Measurements from ENCODE around the gene AP1S1. TPM values are rescaled to one million over a fixed set of nuclear protein-coding genes. Genes with fewer than 3 reads are reported as not detected.

The AP1S1 gene
- total and polyA plus RNA-seq, 9 of the 15 experiments (the other 6 are each of a cell fraction or from before 2014, with no cell fraction given), result 4.4 to 149 (median 89.4) TPM

GRCh38 chr7:101138213-101138870, 15.9 kb upstream of the AP1S1 start (continued):
- TF ChIP-seq, protein P1, sequence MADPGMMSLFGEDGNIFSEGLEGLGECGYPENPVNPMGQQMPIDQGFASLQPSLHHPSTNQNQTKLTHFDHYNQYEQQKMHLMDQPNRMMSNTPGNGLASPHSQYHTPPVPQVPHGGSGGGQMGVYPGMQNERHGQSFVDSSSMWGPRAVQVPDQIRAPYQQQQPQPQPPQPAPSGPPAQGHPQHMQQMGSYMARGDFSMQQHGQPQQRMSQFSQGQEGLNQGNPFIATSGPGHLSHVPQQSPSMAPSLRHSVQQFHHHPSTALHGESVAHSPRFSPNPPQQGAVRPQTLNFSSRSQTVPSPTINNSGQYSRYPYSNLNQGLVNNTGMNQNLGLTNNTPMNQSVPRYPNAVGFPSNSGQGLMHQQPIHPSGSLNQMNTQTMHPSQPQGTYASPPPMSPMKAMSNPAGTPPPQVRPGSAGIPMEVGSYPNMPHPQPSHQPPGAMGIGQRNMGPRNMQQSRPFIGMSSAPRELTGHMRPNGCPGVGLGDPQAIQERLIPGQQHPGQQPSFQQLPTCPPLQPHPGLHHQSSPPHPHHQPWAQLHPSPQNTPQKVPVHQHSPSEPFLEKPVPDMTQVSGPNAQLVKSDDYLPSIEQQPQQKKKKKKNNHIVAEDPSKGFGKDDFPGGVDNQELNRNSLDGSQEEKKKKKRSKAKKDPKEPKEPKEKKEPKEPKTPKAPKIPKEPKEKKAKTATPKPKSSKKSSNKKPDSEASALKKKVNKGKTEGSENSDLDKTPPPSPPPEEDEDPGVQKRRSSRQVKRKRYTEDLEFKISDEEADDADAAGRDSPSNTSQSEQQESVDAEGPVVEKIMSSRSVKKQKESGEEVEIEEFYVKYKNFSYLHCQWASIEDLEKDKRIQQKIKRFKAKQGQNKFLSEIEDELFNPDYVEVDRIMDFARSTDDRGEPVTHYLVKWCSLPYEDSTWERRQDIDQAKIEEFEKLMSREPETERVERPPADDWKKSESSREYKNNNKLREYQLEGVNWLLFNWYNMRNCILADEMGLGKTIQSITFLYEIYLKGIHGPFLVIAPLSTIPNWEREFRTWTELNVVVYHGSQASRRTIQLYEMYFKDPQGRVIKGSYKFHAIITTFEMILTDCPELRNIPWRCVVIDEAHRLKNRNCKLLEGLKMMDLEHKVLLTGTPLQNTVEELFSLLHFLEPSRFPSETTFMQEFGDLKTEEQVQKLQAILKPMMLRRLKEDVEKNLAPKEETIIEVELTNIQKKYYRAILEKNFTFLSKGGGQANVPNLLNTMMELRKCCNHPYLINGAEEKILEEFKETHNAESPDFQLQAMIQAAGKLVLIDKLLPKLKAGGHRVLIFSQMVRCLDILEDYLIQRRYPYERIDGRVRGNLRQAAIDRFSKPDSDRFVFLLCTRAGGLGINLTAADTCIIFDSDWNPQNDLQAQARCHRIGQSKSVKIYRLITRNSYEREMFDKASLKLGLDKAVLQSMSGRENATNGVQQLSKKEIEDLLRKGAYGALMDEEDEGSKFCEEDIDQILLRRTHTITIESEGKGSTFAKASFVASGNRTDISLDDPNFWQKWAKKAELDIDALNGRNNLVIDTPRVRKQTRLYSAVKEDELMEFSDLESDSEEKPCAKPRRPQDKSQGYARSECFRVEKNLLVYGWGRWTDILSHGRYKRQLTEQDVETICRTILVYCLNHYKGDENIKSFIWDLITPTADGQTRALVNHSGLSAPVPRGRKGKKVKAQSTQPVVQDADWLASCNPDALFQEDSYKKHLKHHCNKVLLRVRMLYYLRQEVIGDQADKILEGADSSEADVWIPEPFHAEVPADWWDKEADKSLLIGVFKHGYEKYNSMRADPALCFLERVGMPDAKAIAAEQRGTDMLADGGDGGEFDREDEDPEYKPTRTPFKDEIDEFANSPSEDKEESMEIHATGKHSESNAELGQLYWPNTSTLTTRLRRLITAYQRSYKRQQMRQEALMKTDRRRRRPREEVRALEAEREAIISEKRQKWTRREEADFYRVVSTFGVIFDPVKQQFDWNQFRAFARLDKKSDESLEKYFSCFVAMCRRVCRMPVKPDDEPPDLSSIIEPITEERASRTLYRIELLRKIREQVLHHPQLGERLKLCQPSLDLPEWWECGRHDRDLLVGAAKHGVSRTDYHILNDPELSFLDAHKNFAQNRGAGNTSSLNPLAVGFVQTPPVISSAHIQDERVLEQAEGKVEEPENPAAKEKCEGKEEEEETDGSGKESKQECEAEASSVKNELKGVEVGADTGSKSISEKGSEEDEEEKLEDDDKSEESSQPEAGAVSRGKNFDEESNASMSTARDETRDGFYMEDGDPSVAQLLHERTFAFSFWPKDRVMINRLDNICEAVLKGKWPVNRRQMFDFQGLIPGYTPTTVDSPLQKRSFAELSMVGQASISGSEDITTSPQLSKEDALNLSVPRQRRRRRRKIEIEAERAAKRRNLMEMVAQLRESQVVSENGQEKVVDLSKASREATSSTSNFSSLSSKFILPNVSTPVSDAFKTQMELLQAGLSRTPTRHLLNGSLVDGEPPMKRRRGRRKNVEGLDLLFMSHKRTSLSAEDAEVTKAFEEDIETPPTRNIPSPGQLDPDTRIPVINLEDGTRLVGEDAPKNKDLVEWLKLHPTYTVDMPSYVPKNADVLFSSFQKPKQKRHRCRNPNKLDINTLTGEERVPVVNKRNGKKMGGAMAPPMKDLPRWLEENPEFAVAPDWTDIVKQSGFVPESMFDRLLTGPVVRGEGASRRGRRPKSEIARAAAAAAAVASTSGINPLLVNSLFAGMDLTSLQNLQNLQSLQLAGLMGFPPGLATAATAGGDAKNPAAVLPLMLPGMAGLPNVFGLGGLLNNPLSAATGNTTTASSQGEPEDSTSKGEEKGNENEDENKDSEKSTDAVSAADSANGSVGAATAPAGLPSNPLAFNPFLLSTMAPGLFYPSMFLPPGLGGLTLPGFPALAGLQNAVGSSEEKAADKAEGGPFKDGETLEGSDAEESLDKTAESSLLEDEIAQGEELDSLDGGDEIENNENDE (IDR thresholded peaks at IDR 0.05; ENCODE audit: low read depth, low read length), result no peak
- TF ChIP-seq RFX1 (IDR thresholded peaks at IDR 0.05), result no peak
- 0 out of 2 replicates have a peak, but pooled peaks have one; percentile 29 for TF ChIP-seq ZKSCAN1 (IDR thresholded peaks at IDR 0.05; ENCODE audit: low read depth, low read length)
- no peak for TF ChIP-seq CCNT2 (IDR thresholded peaks at IDR 0.05; ENCODE audit: borderline replicate concordance, extremely low read depth, insufficient read length, low read depth, low read length)
- no peak for TF ChIP-seq ZNF518B (CRISPR knock-in tag; IDR thresholded peaks at IDR 0.05)
- no peak for TF ChIP-seq ZNF121 (CRISPR knock-in tag; conservative IDR thresholded peaks at IDR 0.05)
- no peak for TF ChIP-seq MECOM (CRISPR knock-in tag; IDR thresholded peaks at IDR 0.05)
- TF ChIP-seq, protein P2, sequence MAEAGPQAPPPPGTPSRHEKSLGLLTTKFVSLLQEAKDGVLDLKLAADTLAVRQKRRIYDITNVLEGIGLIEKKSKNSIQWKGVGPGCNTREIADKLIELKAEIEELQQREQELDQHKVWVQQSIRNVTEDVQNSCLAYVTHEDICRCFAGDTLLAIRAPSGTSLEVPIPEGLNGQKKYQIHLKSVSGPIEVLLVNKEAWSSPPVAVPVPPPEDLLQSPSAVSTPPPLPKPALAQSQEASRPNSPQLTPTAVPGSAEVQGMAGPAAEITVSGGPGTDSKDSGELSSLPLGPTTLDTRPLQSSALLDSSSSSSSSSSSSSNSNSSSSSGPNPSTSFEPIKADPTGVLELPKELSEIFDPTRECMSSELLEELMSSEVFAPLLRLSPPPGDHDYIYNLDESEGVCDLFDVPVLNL (CRISPR knock-in tag; IDR thresholded peaks at IDR 0.05; ENCODE audit: low read depth), result no peak
- peak in 1 of 3 experiments; percentile 23 for TF ChIP-seq YY1 (IDR thresholded peaks at IDR 0.05; ENCODE audit: borderline replicate concordance in 1 of 3, control insufficient read depth in 1 of 3, extremely low read depth in 1 of 3, insufficient read depth in 3 of 3, insufficient read length in 1 of 3, insufficient replicate concordance in 2 of 3, low read depth in 1 of 3, low read length in 2 of 3)
- TF ChIP-seq ZNF146 (CRISPR knock-in tag; IDR thresholded peaks at IDR 0.05; ENCODE audit: unreplicated experiment), result no peak
